Nephron (organoid): ENCODE data around the gene POLR2H.

Experiments
- H3K27ac Mint-ChIP-seq, 3 experiments: 2 replicates each; pipeline ENCODE4 v1.8.0; 2020; ENCODE audit warnings: mixed read lengths in 3 of 3, mild to moderate bottlenecking in 2 of 3, moderate library complexity in 1 of 3
- H3K27me3 Mint-ChIP-seq: 2 replicates; pipeline ENCODE4 v1.8.0; 2021; ENCODE audit warnings: low read depth, mild to moderate bottlenecking, moderate library complexity, mixed read lengths
- H3K36me3 Mint-ChIP-seq: 2 replicates; pipeline ENCODE4 v1.8.0; 2020; ENCODE audit warnings: low read depth, mixed read lengths
- H3K4me1 Mint-ChIP-seq: 2 replicates; pipeline ENCODE4 v1.8.0; 2020; ENCODE audit warnings: mixed read lengths
- H3K4me3 Mint-ChIP-seq, 3 experiments: 2 replicates each; pipeline ENCODE4 v1.8.0; 2020; ENCODE audit warnings: mild to moderate bottlenecking in 3 of 3, mixed read lengths in 3 of 3, moderate library complexity in 2 of 3
- H3K9me3 Mint-ChIP-seq: 2 replicates; pipeline ENCODE4 v1.8.0; 2020; ENCODE audit warnings: mixed read lengths
- TF ChIP-seq, protein P1 (sequence below), 3 experiments: fragments of 200-600 bp; sonication (generic); IDR thresholded peaks; one replicate each; pipeline ENCODE4 v1.5.0; 2021; ENCODE audit warnings: antibody characterized with exemption in 3 of 3; ENCODE audit not compliant: unreplicated experiment in 3 of 3

The POLR2H gene

DNA sequence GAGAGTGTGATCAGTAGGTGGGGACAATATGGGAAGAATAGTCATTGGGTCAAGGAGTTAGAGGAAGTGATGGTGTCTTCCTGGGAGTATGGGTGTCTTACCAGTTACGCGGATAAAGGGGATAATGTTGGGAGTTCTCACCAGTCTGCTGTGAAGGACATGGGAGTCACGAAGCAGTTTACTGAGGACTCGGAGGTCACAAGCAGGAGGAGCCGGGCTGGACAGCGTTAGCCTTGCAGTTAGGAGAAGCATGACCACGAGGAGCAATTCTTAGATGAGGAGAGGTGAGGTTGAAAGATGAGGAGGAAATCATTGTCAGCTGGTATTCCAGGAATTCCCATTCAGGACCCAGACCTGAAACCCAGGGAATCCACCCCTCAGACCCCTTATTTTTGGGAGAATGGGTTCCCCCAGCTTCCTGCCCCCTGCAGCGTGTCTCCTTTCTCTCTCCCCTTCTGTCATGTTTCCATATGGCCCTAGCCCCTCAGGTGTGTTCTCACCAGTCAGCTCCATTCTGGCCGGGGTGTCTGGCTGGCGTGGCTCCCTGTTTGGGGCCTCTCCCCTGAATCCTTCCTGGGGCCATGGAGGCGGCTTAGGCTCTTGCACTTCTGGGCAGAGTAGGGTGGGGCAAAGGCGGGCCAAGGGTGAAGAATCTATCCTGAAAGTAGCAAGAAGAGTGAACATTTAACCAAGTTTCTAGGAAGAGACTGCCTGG lies 14.4 kb downstream of the POLR2H start:
- TF ChIP-seq, protein P1, sequence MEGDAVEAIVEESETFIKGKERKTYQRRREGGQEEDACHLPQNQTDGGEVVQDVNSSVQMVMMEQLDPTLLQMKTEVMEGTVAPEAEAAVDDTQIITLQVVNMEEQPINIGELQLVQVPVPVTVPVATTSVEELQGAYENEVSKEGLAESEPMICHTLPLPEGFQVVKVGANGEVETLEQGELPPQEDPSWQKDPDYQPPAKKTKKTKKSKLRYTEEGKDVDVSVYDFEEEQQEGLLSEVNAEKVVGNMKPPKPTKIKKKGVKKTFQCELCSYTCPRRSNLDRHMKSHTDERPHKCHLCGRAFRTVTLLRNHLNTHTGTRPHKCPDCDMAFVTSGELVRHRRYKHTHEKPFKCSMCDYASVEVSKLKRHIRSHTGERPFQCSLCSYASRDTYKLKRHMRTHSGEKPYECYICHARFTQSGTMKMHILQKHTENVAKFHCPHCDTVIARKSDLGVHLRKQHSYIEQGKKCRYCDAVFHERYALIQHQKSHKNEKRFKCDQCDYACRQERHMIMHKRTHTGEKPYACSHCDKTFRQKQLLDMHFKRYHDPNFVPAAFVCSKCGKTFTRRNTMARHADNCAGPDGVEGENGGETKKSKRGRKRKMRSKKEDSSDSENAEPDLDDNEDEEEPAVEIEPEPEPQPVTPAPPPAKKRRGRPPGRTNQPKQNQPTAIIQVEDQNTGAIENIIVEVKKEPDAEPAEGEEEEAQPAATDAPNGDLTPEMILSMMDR (IDR thresholded peaks at IDR 0.05; ENCODE audit: unreplicated experiment in 3 of 3) = no peak
- Mint-ChIP-seq H3K27me3 (peaks cover 34% of the 10 kb centered on the region), H3K4me3 (peak overlapping the region in 2 of 3 experiments; percentile 10 to 28), H3K9me3 (no peaks in the 10 kb centered on the region), H3K36me3 (peaks cover 3% of the 10 kb centered on the region), H3K4me1 (peaks cover 56% of the 10 kb centered on the region), H3K27ac (peak overlapping the region in 2 of 3 experiments; percentile 5 to 15)

DNA sequence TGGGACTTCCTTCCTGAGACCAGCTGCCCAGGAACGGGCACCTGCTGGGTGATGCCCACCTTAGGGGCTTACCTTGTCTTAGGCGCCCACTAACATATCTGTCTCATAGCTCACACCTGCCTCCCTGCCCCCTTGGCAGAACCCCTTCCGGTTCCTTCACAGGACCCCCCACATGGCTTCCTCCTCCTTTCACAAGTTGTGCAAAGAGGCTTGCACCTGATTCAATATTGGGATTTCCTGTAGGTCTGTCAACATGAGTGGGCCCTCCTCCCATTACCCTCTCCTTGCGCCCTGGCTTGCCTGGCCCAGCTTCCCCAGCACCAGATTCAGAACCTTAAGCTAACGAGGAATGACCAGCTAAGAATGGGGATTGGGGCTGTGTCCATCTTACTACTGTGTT lies 15.9 kb downstream of the POLR2H start:
- H3K4me1 Mint-ChIP-seq = peaks cover 48% of the 10 kb centered on the region
- no peaks in the 10 kb centered on the region for H3K9me3 Mint-ChIP-seq
- H3K4me3 Mint-ChIP-seq = peak overlapping the region; percentile 59 to 91 (median 89)
- TF ChIP-seq, protein P1 (IDR thresholded peaks at IDR 0.05; ENCODE audit: unreplicated experiment in 3 of 3) = no peak
- peak overlapping the region; percentile 62 to 79 (median 79) for H3K27ac Mint-ChIP-seq
- no peaks in the 10 kb centered on the region for H3K36me3 Mint-ChIP-seq
- peaks cover 46% of the 10 kb centered on the region for H3K27me3 Mint-ChIP-seq

DNA sequence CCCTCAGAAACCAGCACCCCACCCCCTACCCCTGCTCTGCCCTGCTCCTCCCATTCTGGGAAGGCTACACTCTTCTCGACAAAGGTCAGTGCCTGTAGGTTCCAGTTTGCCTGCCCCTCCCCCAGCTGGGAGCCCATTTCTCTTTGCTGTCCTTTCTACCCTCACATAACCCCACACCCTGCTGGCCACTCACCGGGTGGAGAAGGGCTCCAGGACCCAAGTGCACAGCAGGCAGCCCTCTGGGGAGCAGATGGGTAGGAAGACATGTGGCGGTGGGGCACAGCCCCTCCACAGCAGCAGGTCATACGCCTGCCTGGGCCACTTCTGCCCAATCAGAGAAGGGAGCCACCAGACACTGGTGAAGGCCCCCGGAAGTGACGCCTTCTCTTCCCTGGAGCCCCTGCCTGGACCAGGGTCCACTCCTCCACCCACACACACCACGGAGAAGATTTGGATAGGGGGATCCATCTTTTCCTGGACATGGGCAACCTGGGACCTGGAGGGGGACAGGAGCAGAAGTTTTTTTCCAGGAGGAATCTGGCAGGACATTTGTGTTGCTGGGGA lies 16.5 kb downstream of the POLR2H start, which contains the start of gene THPO:
Gene THPO (minus strand): TSS at position 326 of the 564 bp plus-strand sequence. CDS start 1,948 bp downstream, outside the sequence.
- H3K36me3 Mint-ChIP-seq = no peaks in the 10 kb centered on the region
- H3K9me3 Mint-ChIP-seq = no peaks in the 10 kb centered on the region
- TF ChIP-seq, protein P1 (IDR thresholded peaks at IDR 0.05; ENCODE audit: unreplicated experiment in 3 of 3) = no peak
- peaks cover 49% of the 10 kb centered on the region for H3K27me3 Mint-ChIP-seq
- H3K27ac Mint-ChIP-seq = peak within 1 kb of the TSS; percentile 79 to 88 (median 79)
- peak within 1 kb of the TSS; percentile 80 to 91 (median 89) for H3K4me3 Mint-ChIP-seq
- H3K4me1 Mint-ChIP-seq = peaks cover 46% of the 10 kb centered on the region

DNA sequence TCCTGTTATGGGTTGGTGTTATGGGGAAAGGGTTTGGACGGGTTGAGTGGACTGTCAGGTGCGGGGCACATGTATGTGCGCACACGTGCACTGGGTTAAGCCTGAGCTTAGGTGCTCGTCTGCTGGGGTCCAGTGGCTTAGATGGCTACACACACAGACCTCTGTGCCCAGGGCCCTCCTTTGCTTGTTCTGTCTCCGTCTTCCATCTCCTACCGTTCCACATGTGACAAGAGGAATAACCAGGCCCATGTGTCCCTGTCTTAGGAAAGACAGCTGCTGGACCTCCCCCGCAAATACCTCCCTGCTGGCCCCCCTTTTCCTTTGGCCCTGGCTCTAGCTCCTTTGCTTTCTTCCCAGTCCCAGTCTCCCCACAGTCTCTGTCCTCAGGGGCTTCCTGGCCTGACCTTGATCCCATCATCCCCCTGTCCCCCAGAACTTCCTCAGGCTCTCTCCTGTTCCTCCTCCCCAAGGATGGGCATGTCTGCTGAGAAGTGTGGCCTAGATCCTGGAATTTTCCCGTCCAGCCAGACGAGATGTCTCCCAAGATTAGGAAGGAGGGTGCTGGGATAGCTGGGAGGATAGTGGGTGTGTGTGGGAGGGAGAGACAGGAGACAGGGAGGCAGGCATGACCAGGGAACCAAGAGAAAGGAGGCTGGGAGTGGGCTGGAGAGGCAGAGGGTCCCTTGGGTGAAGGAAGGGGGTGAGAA lies 17.3 kb downstream of the POLR2H start:
- TF ChIP-seq, protein P1 (IDR thresholded peaks at IDR 0.05; ENCODE audit: unreplicated experiment in 3 of 3) = no peak

DNA sequence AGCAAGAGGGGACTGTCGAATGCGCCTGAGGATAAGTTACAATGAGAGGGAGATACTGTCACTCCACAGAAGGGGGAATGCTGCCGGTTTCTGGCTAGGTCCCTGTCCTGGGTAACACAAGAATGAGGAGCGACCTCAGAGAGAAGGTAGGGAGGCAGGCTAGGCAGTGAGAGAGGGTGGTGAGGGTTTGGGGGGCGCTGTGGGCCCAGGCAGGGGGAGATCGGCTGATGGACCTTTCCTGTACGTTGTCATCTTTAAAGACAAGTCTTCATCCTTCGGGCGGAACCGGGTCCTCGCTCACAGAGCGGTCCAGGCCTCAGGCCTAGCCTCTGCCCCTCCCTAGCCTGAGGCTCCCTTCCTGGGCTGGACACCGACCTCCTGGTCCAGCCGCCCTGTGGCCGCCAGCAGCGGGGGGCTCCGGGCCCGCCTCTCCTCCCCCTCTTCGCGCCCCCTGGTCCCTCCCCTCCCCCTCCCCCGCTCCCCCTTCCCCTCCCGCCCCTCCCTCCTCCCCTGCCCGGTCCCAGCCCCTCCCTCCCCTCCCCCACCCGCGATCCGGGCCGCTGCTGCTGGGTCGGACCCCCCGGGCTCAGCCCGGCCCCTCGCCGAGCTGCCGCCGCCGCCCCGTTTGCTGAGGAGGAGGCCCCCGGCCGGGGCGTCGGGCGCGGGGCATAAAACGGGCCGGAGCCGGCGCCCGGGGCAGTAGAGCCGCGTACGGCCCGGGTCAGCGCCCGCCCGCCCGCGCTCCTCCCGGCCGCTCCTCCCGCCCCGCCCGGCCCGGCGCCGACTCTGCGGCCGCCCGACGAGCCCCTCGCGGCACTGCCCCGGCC lies 18.1 kb downstream of the POLR2H start, which contains the start of gene CHRD:
Gene CHRD (plus strand): TSS at position 697 of the 827 bp plus-strand sequence. CDS start 265 bp downstream, outside the sequence.
- Mint-ChIP-seq H3K4me3 (peak within 1 kb of the TSS; percentile 80 to 91 (median 89)), H3K27me3 (peaks cover 54% of the 10 kb centered on the region), H3K27ac (peak within 1 kb of the TSS; percentile 79 to 88 (median 79)), H3K9me3 (no peaks in the 10 kb centered on the region), H3K4me1 (peaks cover 46% of the 10 kb centered on the region), H3K36me3 (no peaks in the 10 kb centered on the region)
- TF ChIP-seq, protein P1 (IDR thresholded peaks at IDR 0.05; ENCODE audit: unreplicated experiment in 3 of 3) = no peak

More for the DNA sequence above, 17.3 kb downstream of the POLR2H start:
- peaks cover 50% of the 10 kb centered on the region for H3K27me3 Mint-ChIP-seq
- peaks cover 46% of the 10 kb centered on the region for H3K4me1 Mint-ChIP-seq
- no peaks in the 10 kb centered on the region for H3K9me3 Mint-ChIP-seq
- H3K4me3 Mint-ChIP-seq = peak overlapping the region; percentile 80 to 91 (median 89)
- no peaks in the 10 kb centered on the region for H3K36me3 Mint-ChIP-seq
- H3K27ac Mint-ChIP-seq = peak overlapping the region; percentile 79 to 88 (median 79)
